WTC11 (cell line): ENCODE measurements around the gene RBMS1. TPM values are rescaled to one million over a fixed set of nuclear protein-coding genes. Genes with fewer than 3 reads are reported as not detected.
A peak's percentile ranks its signal among the peaks of the same experiment; 100 is the strongest.

Source experiments
- ATAC-seq: fragments of 200-7000 bp; cut with Tn5 transposase; 2 replicates; pipeline ENCODE4 v1.10.0; 2021; ENCODE audit warnings: mild to moderate bottlenecking, moderate library complexity
- CTCF ChIA-PET: fragments of 300-600 bp; sonication (Branson Sonifier 250); formaldehyde crosslinking; loops from one replicate; lab custom pipeline; 2021; ENCODE audit warnings: antibody characterized with exemption; lab: Charles Lee
- POLR2A ChIA-PET: fragments of 350-600 bp; sonication (Branson Sonifier 250); formaldehyde crosslinking; loops from one replicate; lab custom pipeline; 2021; ENCODE audit warnings: antibody characterized with exemption; lab: Charles Lee
- DNase-seq: peaks from one replicate; pipeline ENCODE4 v3.0.0; 2021; ENCODE audit warnings: low spot score
- H3K27ac Mint-ChIP-seq: 2 replicates; pipeline ENCODE4 v1.8.0; 2021; ENCODE audit warnings: mixed read lengths
- H3K27me3 Mint-ChIP-seq: 2 replicates; pipeline ENCODE4 v1.8.0; 2021; ENCODE audit warnings: low read depth, mild to moderate bottlenecking, moderate library complexity, mixed read lengths
- H3K36me3 Mint-ChIP-seq: 2 replicates; pipeline ENCODE4 v1.8.0; 2021; ENCODE audit warnings: mixed read lengths
- H3K4me1 Mint-ChIP-seq: 2 replicates; pipeline ENCODE4 v1.8.0; 2022; ENCODE audit warnings: mixed read lengths
- H3K4me3 Mint-ChIP-seq: 2 replicates; pipeline ENCODE4 v1.8.0; 2021; ENCODE audit warnings: mild to moderate bottlenecking, moderate library complexity, mixed read lengths
- H3K9me3 Mint-ChIP-seq: 2 replicates; pipeline ENCODE4 v1.8.0; 2021; ENCODE audit warnings: mixed read lengths
- FOXK1 ChIP-seq: sonication (generic); formaldehyde crosslinking; IDR thresholded peaks from 2 replicates; pipeline ENCODE4 v1.8.0; 2022; ENCODE audit warnings: mild to moderate bottlenecking, moderate library complexity, missing genetic modification reagents
- GABPB1 ChIP-seq: sonication (generic); formaldehyde crosslinking; IDR thresholded peaks from 2 replicates; pipeline ENCODE4 v1.8.1; 2023; ENCODE audit warnings: mild to moderate bottlenecking, missing genetic modification reagents
- IRF2 ChIP-seq: sonication (generic); formaldehyde crosslinking; IDR thresholded peaks from 2 replicates; pipeline ENCODE4 v1.8.0; 2022; ENCODE audit warnings: low read depth, missing genetic modification reagents, borderline replicate concordance
- NFE2L1 ChIP-seq: sonication (generic); formaldehyde crosslinking; IDR thresholded peaks from 2 replicates; pipeline ENCODE4 v1.8.1; 2023; ENCODE audit warnings: missing genetic modification reagents
- NFYB ChIP-seq: sonication (generic); formaldehyde crosslinking; conservative IDR thresholded peaks from 2 replicates; pipeline ENCODE4 v1.8.0; 2022; ENCODE audit warnings: low read depth, missing genetic modification reagents
- ZNF317 ChIP-seq: sonication (generic); formaldehyde crosslinking; IDR thresholded peaks from 2 replicates; pipeline ENCODE4 v1.8.1; 2023; ENCODE audit warnings: low read depth, mild to moderate bottlenecking, moderate library complexity, missing genetic modification reagents, borderline replicate concordance
- total RNA-seq: library from RNA; stranded (reverse); gene quantifications from 3 replicates; pipeline ENCODE4 v1.2.3, GENCODE V29; 2021
- TF ChIP-seq, protein P1 (sequence below): fragments of 250-450 bp; sonication (Bioruptor Pico); IDR thresholded peaks from 2 replicates; pipeline ENCODE4 v1.9.0; 2021; ENCODE audit warnings: moderate library complexity, mild to moderate bottlenecking, inconsistent platforms, borderline replicate concordance
- TF ChIP-seq, protein P2 (sequence below): sonication (generic); formaldehyde crosslinking; IDR thresholded peaks from 2 replicates; pipeline ENCODE4 v1.8.0; 2023; ENCODE audit warnings: missing genetic modification reagents, mild to moderate bottlenecking, borderline replicate concordance
- TF ChIP-seq, protein P3 (sequence below): fragments of 250-450 bp; sonication (Bioruptor Pico); IDR thresholded peaks from 2 replicates; pipeline ENCODE4 v1.9.0; 2021; ENCODE audit warnings: mild to moderate bottlenecking
- TF ChIP-seq, protein P4 (sequence below): sonication (generic); formaldehyde crosslinking; IDR thresholded peaks from 2 replicates; pipeline ENCODE4 v1.8.1; 2022; ENCODE audit warnings: low read depth, missing genetic modification reagents, borderline replicate concordance
- TF ChIP-seq, protein P5 (sequence below): fragments of 250-450 bp; sonication (Bioruptor Pico); IDR thresholded peaks from 2 replicates; pipeline ENCODE4 v1.9.0; 2021; ENCODE audit warnings: mild to moderate bottlenecking, borderline replicate concordance
- TF ChIP-seq, protein P6 (sequence below): sonication (generic); formaldehyde crosslinking; IDR thresholded peaks from 2 replicates; pipeline ENCODE4 v1.8.0; 2022; ENCODE audit warnings: mild to moderate bottlenecking, missing genetic modification reagents
- TF ChIP-seq, protein P7 (sequence below): fragments of 250-450 bp; sonication (Bioruptor Pico); IDR thresholded peaks from 2 replicates; pipeline ENCODE4 v1.8.0; 2021; ENCODE audit warnings: mild to moderate bottlenecking
- TF ChIP-seq, protein P8 (sequence below): fragments of 250-450 bp; sonication (Bioruptor Pico); conservative IDR thresholded peaks from 2 replicates; pipeline ENCODE4 v1.9.0; 2021; ENCODE audit warnings: mild to moderate bottlenecking
- TF ChIP-seq, protein P9 (sequence below): sonication (generic); formaldehyde crosslinking; IDR thresholded peaks from 2 replicates; pipeline ENCODE4 v1.8.1; 2023; ENCODE audit warnings: mild to moderate bottlenecking, missing genetic modification reagents, borderline replicate concordance

The RBMS1 gene
- total RNA-seq, 1 experiment from 2014 or later: 56.3 TPM

DNA sequence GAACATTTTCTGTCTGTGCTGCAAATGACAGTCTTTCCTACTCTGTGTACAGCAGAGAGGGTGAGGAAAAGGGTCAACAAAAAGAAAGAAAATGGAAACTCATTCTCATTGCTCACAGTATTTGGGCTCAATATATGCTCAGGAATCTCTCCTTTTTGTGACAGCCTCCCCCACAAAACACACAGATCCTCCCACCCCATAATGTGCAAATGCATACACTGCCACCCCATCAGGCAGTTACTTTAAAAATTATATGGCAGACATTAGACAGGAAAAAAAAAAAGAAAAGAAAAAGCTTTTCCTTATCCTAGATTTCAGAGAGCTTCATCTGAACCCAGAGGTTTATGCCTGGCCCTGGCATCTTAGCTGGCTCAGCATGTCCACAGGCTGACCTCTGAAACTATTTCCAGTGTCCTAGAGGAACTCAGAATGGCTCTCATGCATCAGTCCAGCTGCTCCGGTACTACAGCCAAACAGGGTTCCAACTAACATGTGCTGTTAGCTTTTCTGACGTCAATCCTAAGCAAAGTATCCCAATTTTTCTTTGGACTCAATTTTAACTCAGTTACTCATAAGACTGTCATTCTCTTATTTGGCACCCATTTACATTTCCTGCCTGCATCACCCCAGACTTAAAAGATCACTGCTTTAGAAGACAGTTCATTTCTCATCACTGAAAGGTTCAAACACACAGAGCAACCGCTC is 105.9 kb downstream of the RBMS1 start:
- ATAC-seq: no peak
- ChIA-PET CTCF (interaction anchor here (0.9 to 1.3 kb wide), 6 partner anchors 10 to 164 kb away, joined by 3 to 4 read pairs (median 4); no protein-coding TSS in a partner anchor), POLR2A (interaction anchor here (0.6 to 1.2 kb wide), 2 partner anchors 10 to 127 kb away, joined by 3 to 4 read pairs; no protein-coding TSS in a partner anchor)
- Mint-ChIP-seq H3K4me1 (peaks cover 61% of the 10 kb centered on the region), H3K36me3 (no peaks in the 10 kb centered on the region), H3K27me3 (no peaks in the 10 kb centered on the region), H3K27ac (peak overlapping the region; percentile 72; the same call in 1 of the 2 replicates), H3K4me3 (no peak overlapping the region), H3K9me3 (no peaks in the 10 kb centered on the region)
- no peak for DNase-seq
- TF ChIP-seq, protein P1, sequence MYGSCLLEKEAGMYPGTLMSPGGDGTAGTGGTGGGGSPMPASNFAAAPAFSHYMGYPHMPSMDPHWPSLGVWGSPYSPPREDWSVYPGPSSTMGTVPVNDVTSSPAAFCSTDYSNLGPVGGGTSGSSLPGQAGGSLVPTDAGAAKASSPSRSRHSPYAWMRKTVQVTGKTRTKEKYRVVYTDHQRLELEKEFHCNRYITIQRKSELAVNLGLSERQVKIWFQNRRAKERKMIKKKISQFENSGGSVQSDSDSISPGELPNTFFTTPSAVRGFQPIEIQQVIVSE: no peak
- no peak for TF ChIP-seq FOXK1 (CRISPR knock-in tag)
- no peak for TF ChIP-seq ZNF317 (CRISPR knock-in tag)
- TF ChIP-seq, protein P2, sequence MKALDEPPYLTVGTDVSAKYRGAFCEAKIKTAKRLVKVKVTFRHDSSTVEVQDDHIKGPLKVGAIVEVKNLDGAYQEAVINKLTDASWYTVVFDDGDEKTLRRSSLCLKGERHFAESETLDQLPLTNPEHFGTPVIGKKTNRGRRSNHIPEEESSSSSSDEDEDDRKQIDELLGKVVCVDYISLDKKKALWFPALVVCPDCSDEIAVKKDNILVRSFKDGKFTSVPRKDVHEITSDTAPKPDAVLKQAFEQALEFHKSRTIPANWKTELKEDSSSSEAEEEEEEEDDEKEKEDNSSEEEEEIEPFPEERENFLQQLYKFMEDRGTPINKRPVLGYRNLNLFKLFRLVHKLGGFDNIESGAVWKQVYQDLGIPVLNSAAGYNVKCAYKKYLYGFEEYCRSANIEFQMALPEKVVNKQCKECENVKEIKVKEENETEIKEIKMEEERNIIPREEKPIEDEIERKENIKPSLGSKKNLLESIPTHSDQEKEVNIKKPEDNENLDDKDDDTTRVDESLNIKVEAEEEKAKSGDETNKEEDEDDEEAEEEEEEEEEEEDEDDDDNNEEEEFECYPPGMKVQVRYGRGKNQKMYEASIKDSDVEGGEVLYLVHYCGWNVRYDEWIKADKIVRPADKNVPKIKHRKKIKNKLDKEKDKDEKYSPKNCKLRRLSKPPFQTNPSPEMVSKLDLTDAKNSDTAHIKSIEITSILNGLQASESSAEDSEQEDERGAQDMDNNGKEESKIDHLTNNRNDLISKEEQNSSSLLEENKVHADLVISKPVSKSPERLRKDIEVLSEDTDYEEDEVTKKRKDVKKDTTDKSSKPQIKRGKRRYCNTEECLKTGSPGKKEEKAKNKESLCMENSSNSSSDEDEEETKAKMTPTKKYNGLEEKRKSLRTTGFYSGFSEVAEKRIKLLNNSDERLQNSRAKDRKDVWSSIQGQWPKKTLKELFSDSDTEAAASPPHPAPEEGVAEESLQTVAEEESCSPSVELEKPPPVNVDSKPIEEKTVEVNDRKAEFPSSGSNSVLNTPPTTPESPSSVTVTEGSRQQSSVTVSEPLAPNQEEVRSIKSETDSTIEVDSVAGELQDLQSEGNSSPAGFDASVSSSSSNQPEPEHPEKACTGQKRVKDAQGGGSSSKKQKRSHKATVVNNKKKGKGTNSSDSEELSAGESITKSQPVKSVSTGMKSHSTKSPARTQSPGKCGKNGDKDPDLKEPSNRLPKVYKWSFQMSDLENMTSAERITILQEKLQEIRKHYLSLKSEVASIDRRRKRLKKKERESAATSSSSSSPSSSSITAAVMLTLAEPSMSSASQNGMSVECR (CRISPR knock-in tag): no peak
- TF ChIP-seq, protein P3, sequence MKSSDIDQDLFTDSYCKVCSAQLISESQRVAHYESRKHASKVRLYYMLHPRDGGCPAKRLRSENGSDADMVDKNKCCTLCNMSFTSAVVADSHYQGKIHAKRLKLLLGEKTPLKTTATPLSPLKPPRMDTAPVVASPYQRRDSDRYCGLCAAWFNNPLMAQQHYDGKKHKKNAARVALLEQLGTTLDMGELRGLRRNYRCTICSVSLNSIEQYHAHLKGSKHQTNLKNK (CRISPR knock-in tag): no peak
- TF ChIP-seq, protein P4, sequence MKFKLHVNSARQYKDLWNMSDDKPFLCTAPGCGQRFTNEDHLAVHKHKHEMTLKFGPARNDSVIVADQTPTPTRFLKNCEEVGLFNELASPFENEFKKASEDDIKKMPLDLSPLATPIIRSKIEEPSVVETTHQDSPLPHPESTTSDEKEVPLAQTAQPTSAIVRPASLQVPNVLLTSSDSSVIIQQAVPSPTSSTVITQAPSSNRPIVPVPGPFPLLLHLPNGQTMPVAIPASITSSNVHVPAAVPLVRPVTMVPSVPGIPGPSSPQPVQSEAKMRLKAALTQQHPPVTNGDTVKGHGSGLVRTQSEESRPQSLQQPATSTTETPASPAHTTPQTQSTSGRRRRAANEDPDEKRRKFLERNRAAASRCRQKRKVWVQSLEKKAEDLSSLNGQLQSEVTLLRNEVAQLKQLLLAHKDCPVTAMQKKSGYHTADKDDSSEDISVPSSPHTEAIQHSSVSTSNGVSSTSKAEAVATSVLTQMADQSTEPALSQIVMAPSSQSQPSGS (CRISPR knock-in tag): no peak
- TF ChIP-seq NFYB (CRISPR knock-in tag): no peak
- TF ChIP-seq, protein P5, sequence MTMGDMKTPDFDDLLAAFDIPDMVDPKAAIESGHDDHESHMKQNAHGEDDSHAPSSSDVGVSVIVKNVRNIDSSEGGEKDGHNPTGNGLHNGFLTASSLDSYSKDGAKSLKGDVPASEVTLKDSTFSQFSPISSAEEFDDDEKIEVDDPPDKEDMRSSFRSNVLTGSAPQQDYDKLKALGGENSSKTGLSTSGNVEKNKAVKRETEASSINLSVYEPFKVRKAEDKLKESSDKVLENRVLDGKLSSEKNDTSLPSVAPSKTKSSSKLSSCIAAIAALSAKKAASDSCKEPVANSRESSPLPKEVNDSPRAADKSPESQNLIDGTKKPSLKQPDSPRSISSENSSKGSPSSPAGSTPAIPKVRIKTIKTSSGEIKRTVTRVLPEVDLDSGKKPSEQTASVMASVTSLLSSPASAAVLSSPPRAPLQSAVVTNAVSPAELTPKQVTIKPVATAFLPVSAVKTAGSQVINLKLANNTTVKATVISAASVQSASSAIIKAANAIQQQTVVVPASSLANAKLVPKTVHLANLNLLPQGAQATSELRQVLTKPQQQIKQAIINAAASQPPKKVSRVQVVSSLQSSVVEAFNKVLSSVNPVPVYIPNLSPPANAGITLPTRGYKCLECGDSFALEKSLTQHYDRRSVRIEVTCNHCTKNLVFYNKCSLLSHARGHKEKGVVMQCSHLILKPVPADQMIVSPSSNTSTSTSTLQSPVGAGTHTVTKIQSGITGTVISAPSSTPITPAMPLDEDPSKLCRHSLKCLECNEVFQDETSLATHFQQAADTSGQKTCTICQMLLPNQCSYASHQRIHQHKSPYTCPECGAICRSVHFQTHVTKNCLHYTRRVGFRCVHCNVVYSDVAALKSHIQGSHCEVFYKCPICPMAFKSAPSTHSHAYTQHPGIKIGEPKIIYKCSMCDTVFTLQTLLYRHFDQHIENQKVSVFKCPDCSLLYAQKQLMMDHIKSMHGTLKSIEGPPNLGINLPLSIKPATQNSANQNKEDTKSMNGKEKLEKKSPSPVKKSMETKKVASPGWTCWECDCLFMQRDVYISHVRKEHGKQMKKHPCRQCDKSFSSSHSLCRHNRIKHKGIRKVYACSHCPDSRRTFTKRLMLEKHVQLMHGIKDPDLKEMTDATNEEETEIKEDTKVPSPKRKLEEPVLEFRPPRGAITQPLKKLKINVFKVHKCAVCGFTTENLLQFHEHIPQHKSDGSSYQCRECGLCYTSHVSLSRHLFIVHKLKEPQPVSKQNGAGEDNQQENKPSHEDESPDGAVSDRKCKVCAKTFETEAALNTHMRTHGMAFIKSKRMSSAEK: no peak
- TF ChIP-seq, protein P6, sequence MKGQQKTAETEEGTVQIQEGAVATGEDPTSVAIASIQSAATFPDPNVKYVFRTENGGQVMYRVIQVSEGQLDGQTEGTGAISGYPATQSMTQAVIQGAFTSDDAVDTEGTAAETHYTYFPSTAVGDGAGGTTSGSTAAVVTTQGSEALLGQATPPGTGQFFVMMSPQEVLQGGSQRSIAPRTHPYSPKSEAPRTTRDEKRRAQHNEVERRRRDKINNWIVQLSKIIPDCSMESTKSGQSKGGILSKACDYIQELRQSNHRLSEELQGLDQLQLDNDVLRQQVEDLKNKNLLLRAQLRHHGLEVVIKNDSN (CRISPR knock-in tag): no peak
- no peak for TF ChIP-seq IRF2 (CRISPR knock-in tag)
- TF ChIP-seq, protein P7, sequence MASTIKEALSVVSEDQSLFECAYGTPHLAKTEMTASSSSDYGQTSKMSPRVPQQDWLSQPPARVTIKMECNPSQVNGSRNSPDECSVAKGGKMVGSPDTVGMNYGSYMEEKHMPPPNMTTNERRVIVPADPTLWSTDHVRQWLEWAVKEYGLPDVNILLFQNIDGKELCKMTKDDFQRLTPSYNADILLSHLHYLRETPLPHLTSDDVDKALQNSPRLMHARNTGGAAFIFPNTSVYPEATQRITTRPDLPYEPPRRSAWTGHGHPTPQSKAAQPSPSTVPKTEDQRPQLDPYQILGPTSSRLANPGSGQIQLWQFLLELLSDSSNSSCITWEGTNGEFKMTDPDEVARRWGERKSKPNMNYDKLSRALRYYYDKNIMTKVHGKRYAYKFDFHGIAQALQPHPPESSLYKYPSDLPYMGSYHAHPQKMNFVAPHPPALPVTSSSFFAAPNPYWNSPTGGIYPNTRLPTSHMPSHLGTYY: no peak
- TF ChIP-seq NFE2L1 (CRISPR knock-in tag): no peak
- TF ChIP-seq GABPB1: no peak
- TF ChIP-seq, protein P8, sequence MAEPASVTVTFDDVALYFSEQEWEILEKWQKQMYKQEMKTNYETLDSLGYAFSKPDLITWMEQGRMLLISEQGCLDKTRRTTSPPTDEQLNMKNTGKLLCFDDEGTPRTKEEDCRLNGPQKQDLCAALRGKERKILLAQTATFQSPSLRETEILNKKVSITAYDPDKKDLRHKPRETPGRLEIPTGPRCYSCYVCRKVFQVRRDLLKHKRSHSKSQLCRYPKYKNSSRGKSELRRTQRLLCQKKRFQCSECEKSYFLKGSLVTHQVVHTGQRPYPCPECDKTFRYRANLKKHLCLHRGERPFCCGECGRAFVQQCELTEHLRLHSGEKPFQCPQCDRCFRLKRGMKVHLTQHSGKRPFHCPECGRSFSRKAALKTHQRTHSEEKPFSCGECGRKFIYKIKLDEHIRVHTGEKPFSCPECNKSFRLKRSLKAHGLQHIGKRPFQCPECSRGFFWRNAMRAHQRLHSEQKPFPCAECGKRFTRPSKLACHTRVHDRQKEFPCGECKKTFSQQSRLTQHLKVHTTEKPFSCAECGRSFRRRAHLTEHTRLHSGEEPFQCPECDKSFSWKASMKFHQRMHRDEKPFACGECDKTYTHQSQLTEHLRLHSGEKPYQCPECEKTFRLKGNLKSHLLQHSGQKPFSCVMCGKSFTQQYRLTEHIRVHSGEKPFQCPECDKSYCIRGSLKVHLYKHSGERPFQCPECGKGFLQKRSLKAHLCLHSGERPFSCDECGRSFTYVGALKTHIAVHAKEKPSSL (CRISPR knock-in tag): no peak
- TF ChIP-seq, protein P9, sequence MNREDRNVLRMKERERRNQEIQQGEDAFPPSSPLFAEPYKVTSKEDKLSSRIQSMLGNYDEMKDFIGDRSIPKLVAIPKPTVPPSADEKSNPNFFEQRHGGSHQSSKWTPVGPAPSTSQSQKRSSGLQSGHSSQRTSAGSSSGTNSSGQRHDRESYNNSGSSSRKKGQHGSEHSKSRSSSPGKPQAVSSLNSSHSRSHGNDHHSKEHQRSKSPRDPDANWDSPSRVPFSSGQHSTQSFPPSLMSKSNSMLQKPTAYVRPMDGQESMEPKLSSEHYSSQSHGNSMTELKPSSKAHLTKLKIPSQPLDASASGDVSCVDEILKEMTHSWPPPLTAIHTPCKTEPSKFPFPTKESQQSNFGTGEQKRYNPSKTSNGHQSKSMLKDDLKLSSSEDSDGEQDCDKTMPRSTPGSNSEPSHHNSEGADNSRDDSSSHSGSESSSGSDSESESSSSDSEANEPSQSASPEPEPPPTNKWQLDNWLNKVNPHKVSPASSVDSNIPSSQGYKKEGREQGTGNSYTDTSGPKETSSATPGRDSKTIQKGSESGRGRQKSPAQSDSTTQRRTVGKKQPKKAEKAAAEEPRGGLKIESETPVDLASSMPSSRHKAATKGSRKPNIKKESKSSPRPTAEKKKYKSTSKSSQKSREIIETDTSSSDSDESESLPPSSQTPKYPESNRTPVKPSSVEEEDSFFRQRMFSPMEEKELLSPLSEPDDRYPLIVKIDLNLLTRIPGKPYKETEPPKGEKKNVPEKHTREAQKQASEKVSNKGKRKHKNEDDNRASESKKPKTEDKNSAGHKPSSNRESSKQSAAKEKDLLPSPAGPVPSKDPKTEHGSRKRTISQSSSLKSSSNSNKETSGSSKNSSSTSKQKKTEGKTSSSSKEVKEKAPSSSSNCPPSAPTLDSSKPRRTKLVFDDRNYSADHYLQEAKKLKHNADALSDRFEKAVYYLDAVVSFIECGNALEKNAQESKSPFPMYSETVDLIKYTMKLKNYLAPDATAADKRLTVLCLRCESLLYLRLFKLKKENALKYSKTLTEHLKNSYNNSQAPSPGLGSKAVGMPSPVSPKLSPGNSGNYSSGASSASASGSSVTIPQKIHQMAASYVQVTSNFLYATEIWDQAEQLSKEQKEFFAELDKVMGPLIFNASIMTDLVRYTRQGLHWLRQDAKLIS (CRISPR knock-in tag): no peak
